PFSK-1 (cell line): ENCODE data around the gene CD24.

Source experiments
- POLR2AphosphoS5 ChIP-seq: IDR thresholded peaks from 2 replicates; pipeline ENCODE4 v1.6.1; 2012; ENCODE audit warnings: low read depth, mild to moderate bottlenecking, control low read depth, low read length, moderate library complexity
- SIN3A ChIP-seq: IDR thresholded peaks from 2 replicates; pipeline ENCODE4 v1.6.1; 2012; ENCODE audit warnings: mild to moderate bottlenecking, low read length, moderate library complexity, borderline replicate concordance; ENCODE audit not compliant: insufficient read depth

- no peak for TF ChIP-seq SIN3A
- TF ChIP-seq POLR2AphosphoS5: no peak
Measured at GRCh38 chr6:106924694-106925523, 49.6 kb downstream of the CD24 start.
